ENCODE results near the gene EPB41L3. TPM values are rescaled to one million over a fixed set of nuclear protein-coding genes. Genes with fewer than 3 reads are reported as not detected.
"Not testable (repeated sequence)": the region's sequence is repeated elsewhere in the genome, so short reads cannot be mapped to it uniquely, and the experiment has no call there.

EPB41L3 gene
- total RNA-seq, 4 donors from 2014 or later = 21.2 to 39.5 (median 28.3) TPM

- intact Hi-C loops (cut with DNase I; ENCODE audit: low total_unique reads) = no loop called here
- TF ChIP-seq POLR2A (IDR thresholded peaks at IDR 0.05) (no peak), CTCF (IDR thresholded peaks at IDR 0.05) (no peak)
- 86 to 87% methylated on average over 5 of the region's 5 CpGs for WGBS, 2 donors
- no peak overlapping the region for H3K4me3 ChIP-seq (ENCODE audit: low read depth, poor library complexity, severe bottlenecking)
- DNase-seq (ENCODE audit: low spot score in 2 of 2) = no peak
Measured at GRCh38 chr18:5490753-5491480, 52.9 kb downstream of the EPB41L3 start.

GRCh38 chr18:5488844-5489243 is 55.0 kb downstream of the EPB41L3 start:
- intact Hi-C loops (cut with DNase I; ENCODE audit: low total_unique reads) = no loop called here
- 64 to 72% methylated on average over 24 of the region's 24 CpGs for WGBS, 2 donors
- H3K4me3 ChIP-seq (ENCODE audit: low read depth, poor library complexity, severe bottlenecking) = no peak overlapping the region
- no peak for DNase-seq (ENCODE audit: low spot score in 2 of 2)
- TF ChIP-seq CTCF (IDR thresholded peaks at IDR 0.05) (no peak), POLR2A (IDR thresholded peaks at IDR 0.05) (no peak)

- intact Hi-C loops (cut with DNase I; ENCODE audit: low total_unique reads); DNase-seq (ENCODE audit: low spot score in 2 of 2); H3K4me3 ChIP-seq (ENCODE audit: low read depth, poor library complexity, severe bottlenecking): not testable (repeated sequence)
- WGBS, 2 donors = 94 to 100% methylated on average over 4 of the region's 4 CpGs
Measured at GRCh38 chr18:5488044-5488443, 55.8 kb downstream of the EPB41L3 start.

GRCh38 chr18:5484526-5484925 is 59.3 kb downstream of the EPB41L3 start:
- intact Hi-C loops (cut with DNase I; ENCODE audit: low total_unique reads) = no loop called here
- H3K4me3 ChIP-seq (ENCODE audit: low read depth, poor library complexity, severe bottlenecking) = no peak overlapping the region
- TF ChIP-seq CTCF (IDR thresholded peaks at IDR 0.05) = no peak
- WGBS, 2 donors = 91 to 97% methylated on average over 2 of the region's 2 CpGs
- no peak for DNase-seq (ENCODE audit: low spot score in 2 of 2)

GRCh38 chr18:5481621-5482020 is 62.2 kb downstream of the EPB41L3 start:
- TF ChIP-seq CTCF (IDR thresholded peaks at IDR 0.05) (no peak), POLR2A (IDR thresholded peaks at IDR 0.05) (no peak)
- no peak overlapping the region for H3K4me3 ChIP-seq (ENCODE audit: low read depth, poor library complexity, severe bottlenecking)
- DNase-seq (ENCODE audit: low spot score in 2 of 2) = no peak
- WGBS, 2 donors = 94 to 95% methylated on average over 5 of the region's 5 CpGs
- intact Hi-C loops (cut with DNase I; ENCODE audit: low total_unique reads) = no loop called here

GRCh38 chr18:5478261-5478660 is 65.5 kb downstream of the EPB41L3 start:
- no peak for TF ChIP-seq POLR2A (IDR thresholded peaks at IDR 0.05)
- TF ChIP-seq CTCF (IDR thresholded peaks at IDR 0.05) = no peak
- intact Hi-C loops (cut with DNase I; ENCODE audit: low total_unique reads) = no loop called here
- H3K4me3 ChIP-seq (ENCODE audit: low read depth, poor library complexity, severe bottlenecking) = no peak overlapping the region
- WGBS, 2 donors = 90 to 93% methylated on average over 4 of the region's 4 CpGs
- DNase-seq (ENCODE audit: low spot score in 2 of 2) = no peak
